Ecto neural progenitor cell (in vitro differentiated cells): Measurements from ENCODE around the gene CDK5.
"Not testable (repeated sequence)": the region's sequence is repeated elsewhere in the genome, so short reads cannot be mapped to it uniquely, and the experiment has no call there.

Experiments
- DNase-seq: peaks from one replicate; pipeline ENCODE4 v3.0.0-alpha.2; 2018; ENCODE audit warnings: low spot score

Gene CDK5

DNA sequence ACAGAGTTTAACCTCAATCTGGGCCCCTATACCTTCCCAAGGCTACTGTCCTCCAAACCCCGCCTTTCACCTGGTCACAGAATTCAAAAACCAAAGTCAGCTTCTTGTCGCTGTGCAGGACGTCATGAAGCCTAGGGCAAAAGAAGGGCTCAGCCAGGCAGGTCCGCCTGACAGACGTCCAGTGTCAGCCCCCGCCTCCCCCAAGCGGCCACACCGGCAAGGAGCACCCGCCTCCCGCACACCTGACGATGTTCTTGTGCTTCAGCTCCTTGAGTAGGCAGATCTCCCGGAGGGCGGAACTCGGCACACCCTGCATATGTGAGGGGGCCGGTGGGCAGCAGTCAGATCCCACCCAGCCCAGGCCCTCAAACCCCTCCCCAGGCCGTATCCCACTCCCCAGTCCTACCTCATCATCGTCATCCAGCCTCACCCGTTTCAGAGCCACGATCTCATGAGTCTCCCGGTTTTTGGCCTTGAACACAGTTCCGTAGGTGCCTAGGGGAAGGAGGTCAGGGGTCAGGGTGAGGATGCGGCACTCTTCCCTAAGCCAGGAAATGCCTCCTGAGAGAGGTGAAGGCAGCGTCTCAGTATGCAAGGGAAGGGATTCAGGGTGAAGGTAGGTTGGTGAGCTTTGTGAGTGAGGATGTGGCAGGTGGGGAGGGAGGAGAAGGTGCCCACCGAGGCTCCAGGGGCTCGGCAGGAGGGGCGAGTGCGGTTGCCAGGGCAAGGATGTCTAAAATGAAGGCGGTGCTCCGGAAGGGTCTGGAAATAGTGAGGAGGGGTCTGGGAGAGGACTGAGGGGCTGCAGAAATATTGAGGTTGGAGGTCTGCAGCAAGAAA is 811 bp downstream of the CDK5 start:
- peak; percentile 54 for DNase-seq

DNA sequence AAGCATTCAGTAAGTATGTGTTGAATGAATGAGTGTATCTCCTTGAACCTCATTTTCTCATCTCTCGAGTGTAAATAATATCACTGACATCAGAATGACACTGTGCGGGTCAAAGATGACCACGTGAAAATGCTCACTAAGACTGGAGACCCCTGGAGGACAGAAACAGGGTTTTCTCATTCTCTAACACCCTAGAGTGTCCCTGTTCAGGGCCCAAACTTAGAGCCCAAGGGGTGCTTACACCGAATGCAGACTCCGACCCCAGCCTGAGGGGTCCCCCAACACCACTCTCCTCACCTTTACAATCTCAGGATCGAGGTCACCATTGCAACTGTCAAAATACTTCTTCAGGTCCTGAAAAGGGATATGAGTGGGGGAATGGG is 1.4 kb downstream of the CDK5 start:
- DNase-seq = no peak

DNA sequence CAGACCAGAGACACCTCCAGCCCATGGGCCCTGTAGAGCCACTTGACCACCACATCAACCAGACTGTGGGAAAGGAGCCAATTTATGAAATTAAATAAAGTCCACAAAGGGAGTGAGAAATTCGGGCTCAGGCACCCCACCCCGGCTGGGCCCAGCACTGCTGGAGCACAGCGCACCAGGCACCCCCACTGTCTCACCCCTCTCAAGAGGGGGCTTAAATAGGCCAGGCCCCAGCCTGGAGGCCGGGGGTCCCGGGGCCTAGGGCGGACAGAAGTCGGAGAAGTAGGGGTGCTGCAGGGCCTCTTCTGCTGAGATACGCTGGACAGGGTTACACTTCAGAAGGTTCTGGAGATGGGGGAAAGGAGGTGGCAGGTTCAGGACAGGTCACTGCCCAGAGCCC is 3.9 kb downstream of the CDK5 start:
- no peak for DNase-seq

DNA sequence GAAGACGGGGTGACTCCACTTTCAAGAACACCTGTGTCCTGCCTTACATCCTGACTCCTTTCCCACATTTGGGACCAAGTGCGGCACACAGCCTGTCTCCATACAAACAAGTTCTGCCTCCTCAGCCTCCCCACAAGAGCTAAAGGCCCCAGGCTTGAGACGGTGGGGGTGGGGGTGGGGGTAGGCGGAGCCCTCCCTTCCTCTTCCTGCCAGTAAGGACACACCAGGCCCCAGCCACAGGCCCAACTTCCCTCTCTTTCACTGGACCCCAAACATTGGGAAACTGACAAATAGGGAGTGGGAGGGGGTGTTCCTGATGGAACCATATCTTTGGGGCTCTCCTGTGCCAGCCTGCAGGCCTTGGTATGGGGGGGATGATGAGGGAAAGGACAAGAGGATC is 4.6 kb downstream of the CDK5 start:
- DNase-seq = no peak

DNA sequence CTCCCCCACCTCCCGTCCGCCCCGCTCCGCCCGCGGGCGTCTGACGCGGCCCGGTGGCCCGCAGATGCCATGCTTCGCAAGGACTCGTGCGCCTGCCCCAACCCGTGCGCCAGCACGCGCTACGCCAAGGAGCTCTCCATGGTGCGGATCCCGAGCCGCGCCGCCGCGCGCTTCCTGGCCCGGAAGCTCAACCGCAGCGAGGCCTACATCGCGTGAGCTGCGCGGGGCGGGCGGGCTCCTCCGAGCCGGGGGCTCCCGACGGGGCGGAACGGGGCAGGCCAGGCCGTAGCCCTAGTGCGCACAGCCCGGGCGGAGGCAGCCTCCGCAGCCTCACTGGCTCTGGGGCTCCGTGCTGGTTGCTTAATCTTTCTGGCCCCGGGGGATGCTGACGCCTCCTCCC is 6.6 kb downstream of the CDK5 start:
- DNase-seq = peak; percentile 88

DNA sequence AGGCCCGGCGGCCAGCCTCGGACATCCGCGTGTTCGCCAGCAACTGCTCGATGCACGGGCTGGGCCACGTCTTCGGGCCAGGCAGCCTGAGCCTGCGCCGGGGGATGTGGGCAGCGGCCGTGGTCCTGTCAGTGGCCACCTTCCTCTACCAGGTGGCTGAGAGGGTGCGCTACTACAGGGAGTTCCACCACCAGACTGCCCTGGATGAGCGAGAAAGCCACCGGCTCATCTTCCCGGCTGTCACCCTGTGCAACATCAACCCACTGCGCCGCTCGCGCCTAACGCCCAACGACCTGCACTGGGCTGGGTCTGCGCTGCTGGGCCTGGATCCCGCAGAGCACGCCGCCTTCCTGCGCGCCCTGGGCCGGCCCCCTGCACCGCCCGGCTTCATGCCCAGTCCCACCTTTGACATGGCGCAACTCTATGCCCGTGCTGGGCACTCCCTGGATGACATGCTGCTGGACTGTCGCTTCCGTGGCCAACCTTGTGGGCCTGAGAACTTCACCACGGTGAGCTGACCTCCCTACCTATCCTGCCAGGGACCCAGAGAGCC is 8.7 kb downstream of the CDK5 start:
- no peak for DNase-seq

DNA sequence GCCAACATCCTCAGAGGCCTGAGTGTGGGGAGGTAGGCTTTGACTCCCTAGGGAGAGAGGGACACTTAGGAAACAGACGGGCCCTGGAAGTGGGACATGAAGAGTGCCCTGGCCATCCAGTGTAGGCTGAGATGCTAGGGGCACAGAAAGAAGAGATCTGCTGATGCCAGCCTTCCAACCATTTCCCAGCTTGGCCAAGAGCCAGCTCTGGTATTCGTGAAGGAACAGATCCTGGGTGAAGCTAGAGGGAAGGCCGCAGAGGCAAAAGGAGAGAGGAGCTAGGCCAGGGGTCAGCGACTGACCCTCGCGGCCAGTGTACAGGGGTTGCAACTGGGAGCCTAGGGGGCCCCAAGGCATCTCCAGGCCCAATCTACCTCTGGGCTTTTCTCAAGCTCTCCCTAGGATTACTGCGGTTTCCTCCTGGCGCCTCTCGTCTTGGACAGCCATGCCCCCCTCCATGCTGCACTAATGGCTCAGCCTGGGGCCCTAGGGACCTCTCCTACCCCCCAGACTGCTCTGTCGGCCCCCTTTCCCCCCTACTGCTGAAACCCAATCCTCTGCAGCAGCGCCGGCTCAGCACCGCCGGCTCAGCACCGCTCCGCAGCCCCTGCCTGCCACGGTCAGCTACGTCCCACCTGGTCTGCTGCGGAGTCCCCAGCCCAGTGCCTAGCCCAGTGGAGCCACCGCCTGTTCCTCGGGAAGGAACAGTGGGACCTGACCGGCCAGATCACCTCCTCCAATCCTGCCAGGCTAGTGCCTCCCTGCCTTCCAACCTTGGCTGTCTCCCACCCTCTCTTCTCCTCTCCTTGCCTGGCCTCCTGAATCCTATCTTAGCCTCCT is 9.5 kb downstream of the CDK5 start, which contains the start of gene ASIC3:
TSS of gene ASIC3 (plus strand) at position 556 of the 840 bp plus-strand sequence. CDS start 355 bp downstream, outside the sequence.
- DNase-seq = no peak

DNA sequence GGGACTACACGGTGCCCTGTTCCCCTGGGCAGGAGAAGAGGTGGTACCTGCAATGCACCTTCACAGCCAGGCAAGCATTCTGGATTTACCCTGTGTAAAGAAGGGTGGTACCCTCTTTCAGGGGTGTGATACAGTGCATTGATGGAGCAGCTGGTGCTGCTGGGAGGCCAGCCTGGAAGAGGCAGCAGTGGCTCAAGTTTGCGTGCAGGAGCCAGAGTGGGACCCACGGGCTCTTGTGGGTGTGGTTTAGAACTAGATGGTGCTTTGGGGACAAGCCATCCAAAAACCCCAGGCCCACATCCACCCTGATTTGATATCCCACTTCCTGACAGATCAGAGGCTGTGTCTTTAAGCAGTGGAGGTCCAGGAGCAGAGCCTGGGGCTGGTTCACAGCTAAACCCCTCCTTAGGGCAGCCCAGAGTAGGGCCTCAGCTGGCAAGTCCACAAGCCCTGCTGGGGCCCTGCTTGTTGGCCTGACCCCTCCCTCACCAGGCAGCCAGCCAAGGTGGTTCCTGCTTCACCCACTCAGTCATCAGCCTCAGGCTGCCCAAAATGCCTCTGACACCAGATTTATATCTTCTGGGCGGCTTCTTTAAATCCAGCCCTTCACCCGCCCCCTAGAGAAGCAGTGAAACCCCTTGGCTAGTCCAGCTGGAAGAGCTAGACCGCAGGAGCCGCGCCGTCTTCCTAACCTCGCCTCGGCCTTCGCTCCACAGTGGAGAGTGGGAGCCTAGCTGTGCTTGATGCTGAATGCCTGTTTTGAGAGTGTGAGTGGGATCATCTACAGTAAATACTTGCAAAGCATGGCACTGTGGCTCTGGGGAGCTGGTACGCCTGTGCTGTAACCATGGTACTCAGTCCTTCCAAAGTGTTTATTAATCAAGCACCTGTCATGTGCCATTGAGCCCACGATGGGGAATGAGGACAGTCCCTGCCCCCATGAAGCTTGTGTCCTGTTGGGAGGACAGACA is 10.8 kb downstream of the CDK5 start:
- no peak for DNase-seq

DNA sequence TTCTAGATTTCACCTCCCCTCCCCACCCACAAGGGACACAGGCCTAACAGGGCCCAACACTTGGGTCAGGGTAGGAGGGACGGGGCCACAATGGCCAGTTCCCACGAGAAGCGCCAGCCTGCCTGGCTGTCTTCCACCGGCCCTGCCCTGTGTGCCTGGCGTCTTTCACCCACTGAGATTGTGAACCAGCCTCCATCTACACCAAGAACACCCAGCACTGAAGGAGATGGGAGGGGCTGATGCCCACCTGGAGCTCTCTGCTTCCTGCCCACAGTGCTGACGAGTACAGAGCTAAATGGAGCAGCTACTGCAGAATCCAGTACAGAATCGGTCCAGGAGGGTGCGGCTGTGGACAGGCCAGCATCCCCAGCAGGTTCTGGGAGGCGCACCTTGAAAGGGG is 11.7 kb downstream of the CDK5 start:
- DNase-seq = no peak

DNA sequence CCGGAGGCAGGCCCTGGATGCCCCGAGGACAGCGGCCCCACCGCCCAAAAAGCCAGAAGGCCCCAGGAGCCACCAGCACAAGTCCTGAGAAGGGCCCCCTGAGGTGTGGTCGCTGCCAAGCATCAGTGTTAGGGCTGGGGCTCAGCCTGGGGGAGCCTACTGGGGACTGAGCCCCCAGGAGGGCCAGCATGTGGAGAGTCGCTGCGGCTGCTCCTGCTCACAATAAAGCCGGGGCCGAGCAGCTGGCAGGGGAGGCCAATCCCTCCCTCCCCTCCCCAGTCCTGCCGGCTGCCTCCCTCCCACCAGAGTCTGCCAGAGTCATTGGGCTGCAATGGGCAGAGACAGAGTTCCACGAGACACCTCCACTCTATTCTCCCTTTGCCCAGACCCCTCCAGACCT is 12.4 kb downstream of the CDK5 start:
- DNase-seq = no peak

DNA sequence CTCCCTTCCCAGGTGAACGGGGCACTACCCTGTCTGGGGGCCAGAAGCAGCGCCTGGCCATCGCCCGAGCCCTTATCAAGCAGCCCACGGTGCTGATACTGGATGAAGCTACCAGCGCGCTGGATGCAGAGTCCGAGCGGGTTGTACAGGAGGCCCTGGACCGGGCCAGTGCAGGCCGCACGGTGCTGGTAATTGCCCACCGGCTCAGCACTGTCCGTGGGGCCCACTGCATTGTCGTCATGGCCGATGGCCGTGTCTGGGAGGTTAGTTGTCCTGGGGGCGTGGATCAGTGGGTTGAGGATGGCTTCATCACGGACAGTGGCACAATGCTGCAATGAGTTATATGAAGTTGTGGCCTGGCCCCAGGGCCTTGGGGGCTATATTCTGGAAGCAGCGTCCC is 13.7 kb downstream of the CDK5 start:
- no peak for DNase-seq

DNA sequence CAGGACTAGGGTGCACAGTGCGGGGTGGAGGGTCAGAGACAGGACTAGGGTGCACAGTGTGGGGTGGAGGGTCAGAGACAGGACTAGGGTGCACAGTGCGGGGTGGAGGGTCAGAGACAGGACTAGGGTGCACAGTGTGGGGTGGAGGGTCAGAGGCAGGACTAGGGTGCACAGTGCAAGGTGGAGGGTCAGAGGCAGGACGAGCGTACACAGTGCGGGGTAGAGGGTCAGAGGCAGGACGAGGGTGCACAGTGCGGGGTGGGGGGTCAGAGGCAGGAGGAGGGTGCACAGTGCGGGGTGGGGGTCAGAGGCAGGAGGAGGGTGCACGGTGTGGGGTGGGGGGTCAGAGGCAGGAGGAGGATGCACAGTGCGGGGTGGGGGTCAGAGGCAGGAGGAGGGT is 14.2 kb downstream of the CDK5 start:
- DNase-seq = not testable (repeated sequence)

DNA sequence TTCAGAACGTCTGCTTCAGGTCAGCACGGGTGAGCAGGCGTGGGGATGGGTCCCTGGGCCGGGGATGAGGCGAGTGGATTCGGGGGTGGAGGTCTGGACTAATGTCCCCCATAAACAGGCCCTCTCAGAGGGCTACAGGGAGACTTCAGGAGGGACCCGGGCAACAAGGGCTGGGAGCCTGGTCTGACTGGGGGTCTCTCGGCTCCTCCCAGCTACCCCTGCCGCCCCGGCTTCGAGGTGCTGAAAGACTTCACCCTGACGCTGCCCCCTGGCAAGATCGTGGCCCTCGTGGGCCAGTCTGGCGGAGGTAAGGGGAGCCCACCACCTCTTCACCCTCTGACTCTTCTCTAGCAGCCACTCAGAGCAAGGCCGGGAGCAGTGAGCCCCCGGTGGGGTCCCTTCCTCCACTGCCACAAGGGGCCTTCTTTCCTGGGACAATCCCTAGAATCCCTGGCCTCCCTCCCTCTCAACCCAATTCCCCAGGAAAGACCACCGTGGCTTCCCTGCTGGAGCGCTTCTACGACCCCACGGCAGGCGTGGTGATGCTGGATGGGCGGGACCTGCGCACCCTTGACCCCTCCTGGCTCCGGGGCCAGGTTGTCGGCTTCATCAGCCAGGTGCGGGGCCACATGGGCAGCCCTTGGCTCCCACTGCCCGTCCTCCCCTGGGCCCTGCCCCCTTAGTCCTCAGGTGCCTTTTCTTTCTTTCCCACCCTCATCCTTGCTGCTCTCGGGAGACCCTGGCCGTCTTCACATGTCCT is 16.9 kb downstream of the CDK5 start:
- DNase-seq = no peak

DNA sequence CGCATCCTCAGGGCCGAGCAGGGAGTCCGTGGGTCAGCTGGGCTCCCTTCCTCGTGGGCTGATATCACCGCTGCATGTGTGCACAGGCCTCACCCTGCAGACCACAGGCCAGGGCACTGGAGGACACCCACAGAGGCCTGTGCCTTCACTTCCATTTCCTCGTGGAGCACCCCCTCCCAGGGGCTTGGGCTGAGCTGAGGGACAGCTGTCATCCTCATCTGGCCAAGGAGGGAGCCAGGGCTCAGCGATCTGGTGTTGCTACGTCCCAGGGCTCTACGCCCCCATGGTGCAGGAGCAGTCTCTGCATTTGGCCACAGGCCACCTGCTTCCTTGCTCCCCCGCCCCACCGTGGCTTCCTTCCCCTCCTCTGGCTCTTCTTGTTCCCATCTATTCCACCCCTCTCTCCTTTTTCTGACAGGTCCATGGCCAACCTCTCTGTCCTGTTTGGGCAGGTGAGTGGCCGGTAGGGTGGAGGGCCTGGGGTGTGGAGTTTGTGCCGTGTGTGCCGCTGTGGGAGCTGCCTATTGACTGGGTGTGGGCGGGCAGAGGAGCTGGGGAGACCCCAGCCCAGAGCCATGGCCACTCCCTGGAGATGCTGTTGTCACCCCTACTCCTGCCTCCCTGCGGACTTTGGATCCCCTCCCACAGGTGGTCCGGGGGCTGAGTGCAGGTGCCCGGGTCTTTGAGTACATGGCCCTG is 17.7 kb downstream of the CDK5 start:
- no peak for DNase-seq

DNA sequence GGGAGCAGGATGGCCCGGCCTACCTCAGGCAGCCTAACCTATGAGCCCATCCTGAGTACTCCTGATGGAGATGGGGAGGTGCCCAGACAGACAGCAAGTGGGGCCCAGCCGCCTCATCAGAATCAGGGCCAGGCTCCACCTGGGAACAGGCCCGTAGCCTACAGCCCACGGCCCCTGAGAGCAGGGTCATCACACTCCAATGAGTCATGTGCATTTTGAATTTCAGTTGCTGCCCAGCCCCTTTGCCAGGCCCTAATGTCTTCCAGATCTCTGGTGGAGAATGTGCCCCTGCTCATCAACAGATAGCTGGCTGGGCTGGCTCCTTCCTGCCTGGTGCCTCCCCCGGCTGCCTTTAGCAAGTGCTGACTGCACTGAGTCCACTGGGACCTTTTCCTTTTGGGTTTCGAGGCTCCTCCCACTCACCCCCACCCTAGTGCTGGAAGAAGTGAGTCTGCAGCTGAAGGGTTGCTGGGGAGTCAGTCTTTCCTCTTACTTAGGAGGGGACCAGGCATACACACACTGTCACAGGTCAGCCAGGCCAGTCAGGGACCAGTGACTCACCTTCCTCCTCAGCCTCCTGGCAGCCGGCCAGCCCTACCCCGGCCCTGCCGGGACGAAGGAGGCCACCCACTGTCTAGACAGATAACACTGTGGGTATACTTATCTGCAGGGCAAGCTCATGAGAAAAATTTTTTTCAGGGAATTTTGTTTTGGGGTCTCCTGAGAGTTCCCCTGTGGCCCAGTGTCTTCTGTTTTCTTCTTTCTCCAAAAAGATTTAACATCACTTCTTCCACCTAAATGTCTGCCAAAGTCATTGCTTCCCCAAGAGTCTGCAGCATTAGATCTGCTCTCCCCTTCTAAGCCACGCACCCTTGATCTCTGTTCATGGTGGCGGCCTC is 18.5 kb downstream of the CDK5 start:
- DNase-seq = no peak

DNA sequence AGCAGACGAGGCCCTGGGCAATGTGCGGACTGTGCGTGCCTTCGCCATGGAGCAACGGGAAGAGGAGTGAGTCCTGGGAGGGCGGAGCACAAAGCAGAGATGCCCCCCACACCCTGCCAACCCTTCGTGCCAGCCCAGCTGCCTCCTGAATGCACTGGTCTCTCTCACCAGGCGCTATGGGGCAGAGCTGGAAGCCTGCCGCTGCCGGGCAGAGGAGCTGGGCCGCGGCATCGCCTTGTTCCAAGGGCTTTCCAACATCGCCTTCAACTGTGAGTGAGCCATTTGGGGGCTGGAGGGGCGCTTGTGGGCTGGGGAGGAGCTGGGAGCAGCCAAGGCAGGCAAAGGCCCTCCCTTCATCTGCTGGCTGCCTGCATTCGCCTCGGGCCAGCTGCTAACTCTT is 21.8 kb downstream of the CDK5 start:
- no peak for DNase-seq

DNA sequence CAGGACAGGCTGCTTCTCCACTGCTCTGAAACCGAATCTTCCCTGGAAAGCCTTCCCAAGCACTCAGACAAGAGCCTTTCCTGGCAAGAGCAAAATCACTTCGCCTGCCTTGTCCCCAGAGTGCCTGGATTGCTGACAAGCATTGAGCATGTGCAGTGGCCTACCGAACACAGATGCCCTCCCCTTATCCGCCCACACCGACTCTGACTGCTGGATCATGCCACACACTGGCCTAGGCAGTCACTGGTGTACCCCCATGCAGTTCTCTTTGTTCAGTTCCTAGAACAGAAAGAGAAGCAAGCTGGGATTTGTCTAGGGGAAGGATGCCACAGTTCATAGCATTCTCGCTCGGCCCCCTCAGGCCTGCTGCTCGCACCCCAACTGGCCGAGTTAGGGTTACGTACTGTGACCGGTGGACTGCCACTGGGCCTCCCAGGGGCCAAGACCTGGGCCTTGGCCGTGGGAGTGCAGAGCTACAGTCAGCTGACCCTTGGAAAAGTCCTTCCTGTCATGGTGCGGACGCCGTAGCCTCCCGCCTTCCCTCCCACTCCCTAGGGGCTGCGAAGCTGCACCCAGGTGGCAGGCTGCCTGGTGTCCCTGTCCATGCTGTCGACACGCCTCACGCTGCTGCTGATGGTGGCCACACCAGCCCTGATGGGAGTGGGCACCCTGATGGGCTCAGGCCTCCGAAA is 22.5 kb downstream of the CDK5 start:
- DNase-seq = no peak

DNA sequence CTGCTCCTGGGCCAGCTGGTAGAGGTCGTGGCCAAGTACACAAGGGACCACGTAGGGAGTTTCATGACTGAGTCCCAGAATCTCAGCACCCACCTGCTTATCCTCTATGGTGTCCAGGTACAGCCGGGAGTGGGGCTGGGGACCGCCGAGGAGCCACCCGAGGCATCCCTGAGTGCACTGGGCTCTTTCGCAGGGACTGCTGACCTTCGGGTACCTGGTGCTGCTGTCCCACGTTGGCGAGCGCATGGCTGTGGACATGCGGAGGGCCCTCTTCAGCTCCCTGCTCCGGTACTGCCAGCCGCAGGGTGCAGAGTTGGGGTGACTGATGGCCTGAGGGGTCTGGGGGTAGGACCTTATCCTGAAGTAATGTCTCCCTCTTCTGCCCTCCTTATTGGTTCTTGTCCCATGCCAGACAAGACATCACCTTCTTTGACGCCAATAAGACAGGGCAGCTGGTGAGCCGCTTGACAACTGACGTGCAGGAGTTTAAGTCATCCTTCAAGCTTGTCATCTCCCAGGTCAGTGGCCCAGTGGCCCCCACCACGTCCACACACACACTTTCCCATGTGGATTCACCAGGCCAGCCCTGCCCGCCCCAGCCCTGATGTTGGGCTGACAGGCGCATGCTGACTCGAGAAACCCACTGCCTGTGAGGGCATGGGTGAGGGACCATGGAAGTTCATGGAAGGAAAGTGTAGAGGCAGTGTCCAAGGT is 23.2 kb downstream of the CDK5 start:
- DNase-seq = no peak
